SH-SY5Y (cell line): ENCODE results near the gene WFDC1.

Experiments
- GATA2 ChIP-seq: IDR thresholded peaks from 2 replicates; pipeline ENCODE4 v1.6.1; 2011; ENCODE audit warnings: mild to moderate bottlenecking, low read depth, low read length
- GATA3 ChIP-seq: IDR thresholded peaks from 2 replicates; pipeline ENCODE4 v1.6.1; 2011; ENCODE audit warnings: low read depth, mild to moderate bottlenecking, low read length, moderate library complexity

GRCh38 chr16:84367297-84367680 is 72.6 kb downstream of the WFDC1 start:
- TF ChIP-seq GATA2, result no peak
- no peak for TF ChIP-seq GATA3
